Smooth muscle cell (in vitro differentiated cells): ENCODE results near the gene TP53AIP1. TPM values are rescaled to one million over a fixed set of nuclear protein-coding genes. Genes with fewer than 3 reads are reported as not detected.

Source experiments
- DNase-seq: peaks from one replicate; lab custom pipeline; 2025; ENCODE audit not compliant: unreplicated experiment; lab: John Stamatoyannopoulos, UW
- H2AFZ ChIP-seq: fragments of 200-600 bp; sonication (generic); 2 replicates; pipeline ENCODE4 v1.6.0; 2016; ENCODE audit warnings: antibody characterized with exemption, low read depth, mild to moderate bottlenecking
- H3F3A ChIP-seq: fragments of 200-600 bp; sonication (generic); 2 replicates; pipeline ENCODE4 v1.6.0; 2017; ENCODE audit warnings: antibody characterized with exemption, low read depth
- H3K27ac ChIP-seq: fragments of 200-600 bp; sonication (generic); 2 replicates; pipeline ENCODE4 v1.5.1; 2016; ENCODE audit warnings: low read depth, mild to moderate bottlenecking
- H3K27me3 ChIP-seq: fragments of 200-600 bp; sonication (generic); 2 replicates; pipeline ENCODE4 v1.6.1; 2016; ENCODE audit warnings: low read depth, mild to moderate bottlenecking
- H3K36me3 ChIP-seq: fragments of 200-600 bp; sonication (generic); 2 replicates; pipeline ENCODE4 v1.5.1; 2016; ENCODE audit warnings: low read depth
- H3K4me1 ChIP-seq: fragments of 200-600 bp; sonication (generic); 2 replicates; pipeline ENCODE4 v1.5.1; 2016; ENCODE audit warnings: low read depth
- H3K4me2 ChIP-seq: fragments of 200-600 bp; sonication (generic); 2 replicates; pipeline ENCODE4 v1.6.0; 2016; ENCODE audit warnings: mild to moderate bottlenecking
- H3K4me3 ChIP-seq: fragments of 200-600 bp; sonication (generic); 2 replicates; pipeline ENCODE4 v1.5.1; 2016; ENCODE audit warnings: mild to moderate bottlenecking
- H3K79me2 ChIP-seq: fragments of 200-600 bp; sonication (generic); 2 replicates; pipeline ENCODE4 v1.6.0; 2016; ENCODE audit warnings: low read depth, mild to moderate bottlenecking
- H3K9ac ChIP-seq: fragments of 200-600 bp; sonication (generic); 2 replicates; pipeline ENCODE4 v1.6.0; 2016; ENCODE audit warnings: low read depth
- H3K9me3 ChIP-seq: fragments of 200-600 bp; sonication (generic); replicated peaks from 2 replicates; pipeline ENCODE4 v1.5.1; 2016; ENCODE audit warnings: low read depth
- H4K20me1 ChIP-seq: fragments of 200-600 bp; sonication (generic); 2 replicates; pipeline ENCODE4 v1.6.0; 2016; ENCODE audit warnings: low read depth
- CTCF ChIP-seq: fragments of 200-600 bp; sonication (generic); IDR thresholded peaks from 2 replicates; pipeline ENCODE4 v1.5.1; 2017; ENCODE audit warnings: borderline replicate concordance, mild to moderate bottlenecking, antibody characterized with exemption; ENCODE audit not compliant: insufficient read depth, poor library complexity, severe bottlenecking
- WGBS: methylation state at CpG from one replicate; pipeline ENCODE4 v1.1.7; 2016; ENCODE audit warnings: low lambda C conversion rate; 5-methylcytosine and 5-hydroxymethylcytosine counted together
- polyA plus RNA-seq: library from polyadenylated mRNA; unstranded; fragments of >200 nt; fragmentation: Nextera tagmentation; extraction: Ambion mirVana; gene quantifications from 2 replicates; pipeline ENCODE4 v1.2.1, GENCODE V29; 2016
- total RNA-seq: library from RNA; depleted of rRNA; stranded (reverse); fragments of >200 nt; gene quantifications from 2 replicates; pipeline ENCODE4 v1.2.3, GENCODE V29; 2014

The TP53AIP1 gene
- total and polyA plus RNA-seq, 2 experiments from 2014 or later, result 0.38 to 0.81 TPM

DNA sequence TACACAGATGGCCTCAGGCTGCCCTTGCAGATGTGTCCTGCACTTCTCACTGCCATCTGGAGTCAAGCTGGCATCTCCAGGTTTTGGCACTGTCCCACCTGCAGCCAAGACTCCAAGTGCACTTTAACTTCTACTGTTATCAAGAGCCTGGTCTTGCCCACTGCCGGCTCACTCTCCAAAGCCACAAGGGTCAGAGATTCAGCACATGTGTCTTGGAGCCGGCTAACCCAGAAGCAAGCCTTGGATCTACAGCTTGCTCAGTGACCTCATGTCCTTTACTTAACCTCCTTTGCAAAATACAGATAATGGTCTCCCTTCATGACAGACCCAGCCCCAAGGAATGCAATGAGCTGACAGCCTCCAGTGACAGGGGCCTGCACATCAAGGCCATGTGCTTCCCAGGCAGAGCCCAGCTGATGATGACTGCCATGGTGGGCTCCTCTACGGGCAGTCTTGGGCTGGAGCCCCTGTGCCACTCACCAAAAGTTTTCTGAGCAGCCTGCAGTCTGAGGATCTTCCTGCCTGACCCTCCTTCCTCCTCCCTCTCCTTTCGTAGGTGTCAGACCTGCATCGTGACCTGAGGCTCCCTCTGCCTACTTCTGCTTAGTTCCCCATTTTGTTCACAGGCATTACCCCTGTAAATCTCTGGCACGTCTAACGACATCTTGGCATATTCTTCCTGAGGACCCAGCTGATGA lies 9.0 kb downstream of the TP53AIP1 start:
- Histone ChIP-seq H3K9ac (no peak overlapping the region), H4K20me1 (no peaks in the 10 kb centered on the region), H3K79me2 (no peaks in the 10 kb centered on the region), H3K4me3 (no peak overlapping the region), H3K9me3 (no peaks in the 10 kb centered on the region), H3K27me3 (no peaks in the 10 kb centered on the region), H3K27ac (no peak overlapping the region), H3K4me2 (no peak overlapping the region), H3K36me3 (no peaks in the 10 kb centered on the region), H2AFZ (no peak overlapping the region), H3F3A (no peaks in the 10 kb centered on the region), H3K4me1 (peaks cover 6% of the 10 kb centered on the region)
- no peak for TF ChIP-seq CTCF
- no peak for DNase-seq
- 54% methylated on average over 7 of the region's 7 CpGs for WGBS

GRCh38 chr11:128931668-128932067 lies 11.0 kb downstream of the TP53AIP1 start:
- H3F3A ChIP-seq, result no peaks in the 10 kb centered on the region
- H3K27me3 ChIP-seq, result peaks cover 9% of the 10 kb centered on the region
- H2AFZ ChIP-seq, result no peak overlapping the region
- H3K27ac ChIP-seq, result no peak overlapping the region
- H3K4me3 ChIP-seq, result no peak overlapping the region
- DNase-seq, result no peak
- H3K4me2 ChIP-seq, result no peak overlapping the region
- 90% methylated on average over 6 of the region's 6 CpGs for WGBS
- H4K20me1 ChIP-seq, result no peaks in the 10 kb centered on the region
- H3K9ac ChIP-seq, result no peak overlapping the region
- peaks cover 3% of the 10 kb centered on the region for H3K4me1 ChIP-seq
- H3K9me3 ChIP-seq, result no peaks in the 10 kb centered on the region
- no peaks in the 10 kb centered on the region for H3K79me2 ChIP-seq
- H3K36me3 ChIP-seq, result no peaks in the 10 kb centered on the region
- TF ChIP-seq CTCF, result no peak

DNA sequence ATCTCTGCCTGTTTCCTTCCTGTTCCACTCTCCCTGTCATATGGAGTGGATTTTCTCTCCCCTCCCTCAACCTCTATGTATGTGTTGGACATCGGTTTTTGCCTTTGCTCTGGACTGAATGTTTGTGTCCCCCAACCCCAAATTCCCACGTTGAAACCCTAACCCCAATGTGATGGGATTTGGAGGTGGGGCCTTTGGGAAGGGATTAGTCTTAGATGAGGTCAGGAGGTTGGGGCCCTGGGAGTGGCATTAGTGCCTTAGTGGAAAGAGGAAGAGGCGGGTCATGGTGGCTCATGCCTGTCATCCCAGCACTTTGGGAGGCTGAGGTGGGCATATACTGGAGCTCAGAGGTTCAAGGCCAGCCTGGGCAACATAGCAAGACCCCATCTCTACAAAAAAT lies 11.6 kb downstream of the TP53AIP1 start:
- H4K20me1 ChIP-seq, result no peaks in the 10 kb centered on the region
- H3K4me1 ChIP-seq, result peaks cover 5% of the 10 kb centered on the region
- peaks cover 16% of the 10 kb centered on the region for H3K27me3 ChIP-seq
- no peak for DNase-seq
- no peak overlapping the region for H3K27ac ChIP-seq
- TF ChIP-seq CTCF, result no peak
- H3K9me3 ChIP-seq, result no peaks in the 10 kb centered on the region
- H3K9ac ChIP-seq, result no peak overlapping the region
- H3K4me3 ChIP-seq, result no peak overlapping the region
- H3K36me3 ChIP-seq, result no peaks in the 10 kb centered on the region
- no peaks in the 10 kb centered on the region for H3F3A ChIP-seq
- no peaks in the 10 kb centered on the region for H3K79me2 ChIP-seq
- WGBS, result 79% methylated on average over 3 of the region's 3 CpGs
- no peak overlapping the region for H2AFZ ChIP-seq
- no peak overlapping the region for H3K4me2 ChIP-seq

DNA sequence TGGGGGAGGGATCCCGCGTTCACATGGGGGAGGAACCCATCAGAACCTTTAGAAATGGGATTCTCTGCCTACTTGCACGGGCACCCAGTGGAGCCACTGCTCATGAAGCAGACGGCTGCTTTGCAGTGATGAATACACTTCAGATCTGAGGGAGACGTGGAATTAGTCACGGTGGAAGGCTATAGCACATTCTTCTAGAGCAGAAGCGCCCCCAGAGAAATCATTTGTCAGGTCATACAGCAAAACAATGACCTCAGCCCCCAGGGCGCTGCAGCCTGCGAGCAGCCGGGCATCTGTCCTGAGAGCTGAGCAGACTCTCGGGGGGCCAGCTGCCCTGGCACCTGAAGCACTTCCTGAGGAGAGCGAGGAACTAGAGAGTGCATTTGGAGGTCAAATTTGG lies 12.7 kb downstream of the TP53AIP1 start:
- no peak overlapping the region for H2AFZ ChIP-seq
- H3F3A ChIP-seq, result no peaks in the 10 kb centered on the region
- no peak overlapping the region for H3K9ac ChIP-seq
- H3K27ac ChIP-seq, result no peak overlapping the region
- H3K4me3 ChIP-seq, result no peak overlapping the region
- no peak for TF ChIP-seq CTCF
- H3K27me3 ChIP-seq, result peaks cover 18% of the 10 kb centered on the region
- DNase-seq, result no peak
- no peaks in the 10 kb centered on the region for H3K79me2 ChIP-seq
- H3K4me1 ChIP-seq, result peaks cover 7% of the 10 kb centered on the region
- H3K9me3 ChIP-seq, result no peaks in the 10 kb centered on the region
- H3K36me3 ChIP-seq, result no peaks in the 10 kb centered on the region
- 39% methylated on average over 12 of the region's 12 CpGs for WGBS
- H3K4me2 ChIP-seq, result no peak overlapping the region
- H4K20me1 ChIP-seq, result no peaks in the 10 kb centered on the region
